RKO (cell line): ENCODE results near the gene SYCN.

Experiments used
- DNase-seq: peaks from one replicate; pipeline ENCODE4 v3.0.0-alpha.2; 2016; ENCODE audit warnings: low spot score

Gene SYCN

DNA sequence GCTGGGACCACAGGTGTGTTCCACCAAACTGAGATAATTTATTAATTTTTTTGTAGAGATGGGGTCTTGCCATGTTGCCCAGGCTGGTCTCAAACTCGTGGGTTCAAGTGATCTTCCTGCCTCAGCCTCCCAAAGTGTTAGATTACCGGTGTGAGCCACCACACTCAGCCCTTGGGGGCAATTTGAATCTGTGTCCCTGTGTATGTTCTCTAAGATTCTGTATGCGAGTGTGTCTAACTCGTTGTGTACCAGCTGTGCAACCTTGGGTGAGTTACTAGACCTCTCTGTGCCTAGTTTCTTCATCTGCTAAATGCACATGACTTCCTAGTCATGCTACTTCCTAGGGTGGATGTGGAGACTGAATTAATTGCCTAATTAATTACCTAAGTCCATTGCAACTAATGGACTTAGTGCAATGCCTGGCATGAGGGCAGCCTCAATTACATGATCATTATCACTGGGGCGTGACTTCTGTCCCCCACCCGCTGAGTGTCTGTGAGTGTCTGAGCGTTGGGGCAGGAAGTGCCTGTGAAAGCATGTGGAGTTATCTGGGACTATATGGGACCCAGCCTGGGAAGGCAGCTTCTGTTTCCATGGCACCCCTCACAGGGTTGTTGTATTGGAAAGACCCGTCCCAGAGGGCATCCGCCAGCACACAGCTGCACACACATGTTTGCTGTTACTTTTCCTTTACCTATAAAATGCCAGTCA, 9.1 kb downstream of the SYCN start:
- no peak for DNase-seq

DNA sequence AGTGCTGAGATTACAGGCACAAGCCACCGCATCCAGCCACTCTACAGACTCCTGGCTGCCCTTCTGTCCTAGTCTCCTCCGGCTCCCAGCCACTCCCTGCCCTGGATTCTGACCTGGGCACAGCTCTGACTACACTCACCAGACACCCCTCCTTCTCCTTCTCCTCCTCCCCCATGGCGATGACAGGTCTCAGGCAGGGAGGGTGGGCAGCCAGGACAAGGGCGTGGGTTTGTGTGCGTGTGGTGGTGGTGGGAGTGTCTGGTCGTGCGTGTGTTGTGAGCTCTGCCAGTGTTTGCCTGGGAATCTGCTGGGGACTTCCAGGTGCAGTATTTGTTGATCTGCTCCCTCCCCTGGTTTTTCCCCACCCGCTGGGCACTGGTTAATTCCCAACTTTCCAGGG, 10.3 kb downstream of the SYCN start:
- no peak for DNase-seq

DNA sequence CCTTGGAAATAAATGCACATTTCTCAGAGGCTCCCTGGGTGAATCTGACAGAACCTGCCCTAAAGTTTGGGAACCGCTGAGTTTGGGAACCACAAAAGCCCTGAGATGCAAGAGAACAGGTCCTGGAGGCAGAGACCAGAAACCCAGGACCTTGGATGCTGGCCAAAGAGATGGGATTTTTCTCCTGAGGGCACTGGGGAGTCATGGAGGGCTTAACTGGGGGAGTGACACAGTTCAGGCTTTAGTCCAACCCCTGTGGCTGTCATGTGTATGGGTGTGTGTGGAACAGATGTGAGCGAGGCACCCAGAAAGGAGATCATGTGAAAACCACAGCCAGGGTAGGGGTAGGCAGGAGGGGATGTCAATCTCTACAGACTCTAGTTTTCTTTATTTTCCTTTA, 11.2 kb downstream of the SYCN start:
- no peak for DNase-seq

GRCh38 chr19:39190768-39191167, 13.3 kb downstream of the SYCN start:
- DNase-seq = no peak

- no peak for DNase-seq
Observed at GRCh38 chr19:39188960-39189359, 15.1 kb downstream of the SYCN start.

GRCh38 chr19:39187552-39187943, 16.5 kb downstream of the SYCN start:
- no peak for DNase-seq

DNA sequence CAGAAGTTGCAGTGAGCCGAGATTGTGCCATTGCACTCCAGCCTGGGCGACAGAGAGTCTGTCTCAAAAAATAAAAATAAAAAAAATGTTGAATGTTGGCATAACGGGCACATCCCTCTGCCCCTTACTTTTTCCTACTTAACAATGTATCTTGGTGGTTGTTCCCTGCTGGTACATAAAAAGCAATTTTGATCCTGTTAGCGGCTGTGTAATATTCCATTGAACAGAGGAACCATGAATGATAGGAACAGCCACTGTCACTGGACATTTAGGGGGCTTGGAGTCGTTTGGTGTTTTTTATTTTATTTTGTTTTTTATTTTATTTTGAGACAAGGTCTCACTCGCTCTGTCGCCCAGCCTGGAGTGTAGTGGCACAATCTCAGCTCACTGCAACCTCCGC, 17.7 kb downstream of the SYCN start:
- DNase-seq = no peak

GRCh38 chr19:39183104-39183503, 21.0 kb downstream of the SYCN start:
- peak; percentile 32 for DNase-seq

DNA sequence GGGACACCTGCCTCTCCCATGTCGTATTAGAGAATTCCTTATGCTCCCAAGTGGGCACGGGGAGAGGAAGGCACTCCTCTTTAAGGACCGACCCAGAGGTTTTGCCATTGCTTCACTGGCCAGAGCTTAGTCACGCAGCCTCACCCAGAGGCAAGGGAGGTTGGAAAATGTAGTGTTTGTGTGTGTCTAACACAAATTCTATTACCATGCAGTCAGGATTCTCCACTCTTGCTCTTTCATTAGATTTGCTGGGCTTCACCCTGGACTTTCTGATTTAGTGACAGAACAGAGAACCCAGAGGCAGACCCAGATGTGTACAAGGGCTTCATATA, 21.9 kb downstream of the SYCN start:
- no peak for DNase-seq

DNA sequence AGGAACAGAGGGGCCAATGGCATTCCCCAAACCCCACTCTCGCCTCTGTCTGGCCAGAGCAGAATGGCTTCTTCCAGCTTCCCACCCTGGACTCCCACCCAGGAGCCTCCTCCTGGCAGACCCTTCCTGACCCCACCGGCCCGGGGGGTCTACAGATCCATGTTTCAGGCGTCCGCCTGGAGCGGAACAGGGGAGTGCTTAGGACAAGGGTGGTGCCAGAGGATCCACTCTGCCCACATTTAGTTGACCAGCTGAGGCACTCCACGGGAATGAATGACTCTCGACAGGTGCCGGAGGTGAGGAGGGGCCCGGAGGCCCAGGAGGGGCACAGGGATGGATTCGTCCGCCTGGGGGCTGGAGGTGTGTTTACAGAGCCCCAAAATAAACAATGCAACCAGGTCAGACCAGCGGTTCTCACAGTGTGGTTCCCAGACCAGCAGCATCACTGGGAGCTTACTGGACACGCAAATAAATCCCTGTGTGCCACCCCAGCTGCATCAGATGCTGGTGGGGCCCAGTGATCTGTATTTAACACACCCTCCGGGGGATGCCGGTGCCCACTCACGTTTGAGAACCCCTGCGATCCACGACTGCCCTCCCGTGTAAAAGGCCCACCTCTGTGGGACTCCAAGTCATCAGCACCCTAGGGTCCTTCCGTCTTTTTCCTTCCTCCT, 22.4 kb downstream of the SYCN start:
- DNase-seq = no peak

DNA sequence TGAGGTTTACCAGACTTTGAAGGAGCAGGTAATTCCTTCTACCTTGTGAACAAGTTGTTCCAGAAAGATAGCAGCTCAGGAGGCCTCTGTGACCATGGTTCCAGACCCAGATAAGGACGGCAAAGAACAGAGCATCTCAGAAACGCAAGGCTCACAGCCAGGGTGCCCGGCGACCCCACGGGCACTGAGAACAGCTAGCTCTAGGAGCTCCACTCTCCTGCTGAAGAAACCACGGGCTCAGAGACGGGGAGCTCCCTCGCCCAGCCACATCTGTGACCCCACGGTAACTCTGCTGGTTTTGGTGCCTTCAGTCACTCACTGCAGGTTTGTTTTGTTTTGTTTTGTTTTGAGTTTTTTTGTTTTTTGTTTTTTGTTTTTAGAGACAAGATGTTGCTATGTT, 23.3 kb downstream of the SYCN start:
- no peak for DNase-seq

- no peak for DNase-seq
Observed at GRCh38 chr19:39179754-39180153, 24.3 kb downstream of the SYCN start.

DNA sequence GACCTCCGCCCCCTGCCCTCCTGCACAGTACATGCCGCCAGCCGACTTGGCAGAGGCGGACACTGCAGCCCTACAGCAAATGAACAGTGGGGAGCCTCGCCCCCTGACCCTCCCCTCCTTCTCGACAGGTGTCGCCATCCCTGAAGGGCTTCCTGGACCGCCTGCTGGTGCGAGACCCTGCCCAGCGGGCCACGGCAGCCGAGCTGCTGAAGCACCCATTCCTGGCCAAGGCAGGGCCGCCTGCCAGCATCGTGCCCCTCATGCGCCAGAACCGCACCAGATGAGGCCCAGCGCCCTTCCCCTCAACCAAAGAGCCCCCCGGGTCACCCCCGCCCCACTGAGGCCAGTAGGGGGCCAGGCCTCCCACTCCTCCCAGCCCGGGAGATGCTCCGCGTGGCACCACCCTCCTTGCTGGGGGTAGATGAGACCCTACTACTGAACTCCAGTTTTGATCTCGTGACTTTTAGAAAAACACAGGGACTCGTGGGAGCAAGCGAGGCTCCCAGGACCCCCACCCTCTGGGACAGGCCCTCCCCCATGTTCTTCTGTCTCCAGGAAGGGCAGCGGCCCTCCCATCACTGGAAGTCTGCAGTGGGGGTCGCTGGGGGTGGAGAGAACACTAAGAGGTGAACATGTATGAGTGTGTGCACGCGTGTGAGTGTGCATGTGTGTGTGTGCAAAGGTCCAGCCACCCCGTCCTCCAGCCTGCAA, 25.6 kb downstream of the SYCN start:
- DNase-seq = no peak

GRCh38 chr19:39177736-39178135, 26.3 kb downstream of the SYCN start:
- DNase-seq = no peak

DNA sequence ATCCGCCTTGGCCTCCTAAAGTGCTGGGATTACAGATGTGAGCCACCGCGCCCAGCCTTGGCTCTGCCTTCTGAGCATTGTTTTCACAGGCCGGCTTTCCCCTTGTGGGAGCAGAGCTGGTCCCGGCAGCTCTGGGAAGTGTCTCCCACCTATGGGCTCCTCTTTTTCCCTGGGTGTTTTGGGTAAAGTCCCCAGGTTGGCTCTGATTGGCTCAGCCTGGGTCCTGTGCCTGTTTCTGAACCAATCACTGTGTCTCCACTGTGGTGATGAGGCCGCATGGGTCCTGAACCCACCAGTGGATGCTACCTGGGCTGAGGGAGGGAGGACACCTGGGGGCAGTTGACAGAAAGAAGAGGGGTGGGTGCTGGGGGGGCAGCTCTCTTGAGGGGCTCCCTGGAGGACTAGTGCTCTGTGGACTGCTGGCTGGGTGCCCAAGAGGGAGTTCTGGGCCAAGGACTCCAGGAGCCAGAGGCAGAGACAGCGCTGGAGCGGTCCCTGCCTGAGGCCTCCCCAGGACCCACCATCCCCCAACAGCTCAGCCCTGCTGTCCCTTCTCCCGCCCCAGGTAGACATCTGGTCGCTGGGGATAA, 26.9 kb downstream of the SYCN start:
- no peak for DNase-seq

- no peak for DNase-seq
Observed at GRCh38 chr19:39175564-39175963, 28.5 kb downstream of the SYCN start.

DNA sequence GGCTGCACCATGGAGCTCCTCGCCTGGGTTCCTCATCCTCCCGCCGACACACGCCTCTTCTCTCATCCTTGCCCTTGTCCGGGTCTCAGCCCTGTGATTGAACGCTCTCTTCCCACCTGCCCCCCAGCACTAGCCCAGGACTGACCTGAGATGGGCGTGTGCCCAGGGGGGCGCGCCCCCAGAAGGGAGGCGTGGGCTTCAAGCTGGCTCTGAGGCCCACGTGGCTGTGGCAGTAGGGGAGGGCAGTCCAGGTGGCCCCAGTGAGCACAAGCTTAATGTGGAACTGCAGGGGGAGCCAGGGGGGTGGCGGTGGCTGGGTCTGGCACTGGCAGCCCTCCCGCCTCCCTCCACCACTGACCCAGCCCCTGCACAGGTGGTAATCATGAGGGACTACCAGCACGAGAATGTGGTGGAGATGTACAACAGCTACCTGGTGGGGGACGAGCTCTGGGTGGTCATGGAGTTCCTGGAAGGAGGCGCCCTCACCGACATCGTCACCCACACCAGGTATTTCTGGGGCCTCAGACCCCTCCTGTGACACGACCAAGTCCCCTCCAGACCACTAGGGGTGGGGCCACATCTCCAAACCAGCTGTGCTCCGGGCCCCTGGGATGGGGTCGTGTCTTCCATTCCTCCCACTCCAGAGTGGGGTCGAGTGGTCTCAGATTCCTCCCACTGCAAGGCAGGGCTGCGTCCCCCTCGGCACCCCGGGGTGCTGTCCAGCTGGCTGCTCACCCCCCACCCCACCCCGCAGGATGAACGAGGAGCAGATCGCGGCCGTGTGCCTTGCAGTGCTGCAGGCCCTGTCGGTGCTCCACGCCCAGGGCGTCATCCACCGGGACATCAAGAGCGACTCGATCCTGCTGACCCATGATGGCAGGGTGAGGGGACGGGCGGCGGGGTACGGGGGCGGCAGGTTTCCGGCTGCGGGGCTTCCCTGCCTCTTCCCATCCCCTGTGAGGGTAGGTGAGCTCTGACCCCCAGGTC, 29.2 kb downstream of the SYCN start:
- DNase-seq = no peak

DNA sequence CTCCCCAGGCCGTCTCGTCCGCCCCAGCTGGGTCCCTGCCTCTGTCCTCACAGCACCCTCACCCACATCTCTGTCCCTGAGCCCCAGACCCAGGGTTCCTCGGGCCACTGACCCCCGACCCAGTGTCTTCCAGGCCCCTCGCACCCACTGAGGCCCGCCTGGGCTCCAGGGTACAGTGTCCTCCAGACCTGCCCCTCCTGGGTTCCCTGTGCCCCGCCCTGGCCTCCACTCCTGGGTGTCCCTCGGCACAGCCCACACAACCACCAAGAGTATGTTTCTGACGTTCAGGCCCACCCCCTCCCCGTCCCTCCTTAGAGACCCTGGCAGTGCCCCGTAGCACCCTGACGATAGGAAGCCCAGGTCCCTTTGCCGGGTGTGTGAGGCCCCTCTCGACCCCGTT, 29.9 kb downstream of the SYCN start:
- no peak for DNase-seq

- DNase-seq = no peak
Observed at GRCh38 chr19:39173502-39173991, 30.5 kb downstream of the SYCN start.

GRCh38 chr19:39172700-39173501, 31.2 kb downstream of the SYCN start:
- DNase-seq = no peak
